WERI-Rb-1 (cell line): ENCODE data around the gene ANO2.
"Not testable (repeated sequence)": the region's sequence is repeated elsewhere in the genome, so short reads cannot be mapped to it uniquely, and the experiment has no call there.

Experiments used
- DNase-seq: peaks from one replicate; pipeline ENCODE4 v3.0.0-alpha.2; 2020
- H3K27ac ChIP-seq: fragments of 250-450 bp; sonication (Bioruptor Pico); 2 replicates; pipeline ENCODE4 v1.5.1; 2020; ENCODE audit warnings: mild to moderate bottlenecking, moderate library complexity
- H3K27me3 ChIP-seq: fragments of 250-450 bp; sonication (Bioruptor Pico); 2 replicates; pipeline ENCODE4 v1.5.1; 2021; ENCODE audit warnings: mild to moderate bottlenecking, low read depth, moderate library complexity; ENCODE audit not compliant: insufficient read depth, severe bottlenecking
- H3K36me3 ChIP-seq: fragments of 250-450 bp; sonication (Bioruptor Pico); 2 replicates; pipeline ENCODE4 v1.5.1; 2020; ENCODE audit warnings: mild to moderate bottlenecking, moderate library complexity
- H3K4me3 ChIP-seq: 2 replicates; pipeline ENCODE4 v1.5.1; 2011; ENCODE audit warnings: low read depth, mild to moderate bottlenecking, control low read depth, low read length
- H3K9me3 ChIP-seq: fragments of 250-450 bp; sonication (Bioruptor Pico); 2 replicates; pipeline ENCODE4 v1.5.1; 2021; ENCODE audit warnings: mild to moderate bottlenecking, moderate library complexity; ENCODE audit not compliant: severe bottlenecking
- TF ChIP-seq, protein P1 (sequence below): IDR thresholded peaks from 2 replicates; pipeline ENCODE4 v1.5.1; 2011; ENCODE audit warnings: low read depth, mild to moderate bottlenecking, control low read depth, inconsistent platforms, low read length

Gene ANO2

DNA sequence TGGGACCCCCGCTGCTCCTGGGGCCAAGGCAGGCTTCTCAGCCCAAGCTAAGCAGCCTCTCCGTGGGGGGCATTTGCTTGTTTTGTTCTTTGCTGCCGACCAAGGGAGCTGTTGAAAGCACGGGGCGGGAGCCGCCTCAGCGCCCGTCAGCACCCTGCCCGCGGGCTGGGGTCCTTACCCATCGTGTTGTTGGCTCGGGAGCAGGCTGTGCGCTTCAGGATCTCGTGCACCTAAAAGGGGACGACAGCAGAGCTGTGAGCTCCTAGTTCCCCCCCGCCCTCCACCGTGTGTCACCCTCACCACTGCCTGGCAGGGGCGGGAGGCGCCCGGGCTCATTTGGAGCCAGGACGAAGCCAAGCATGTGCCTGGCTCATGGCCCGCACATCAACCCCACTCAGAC lies 117.5 kb downstream of the ANO2 start:
- Histone ChIP-seq H3K9me3 (no peaks in the 10 kb centered on the region), H3K27ac (no peak overlapping the region), H3K4me3 (no peak overlapping the region), H3K36me3 (peaks cover 38% of the 10 kb centered on the region), H3K27me3 (no peaks in the 10 kb centered on the region)
- no peak for DNase-seq
- TF ChIP-seq, protein P1, sequence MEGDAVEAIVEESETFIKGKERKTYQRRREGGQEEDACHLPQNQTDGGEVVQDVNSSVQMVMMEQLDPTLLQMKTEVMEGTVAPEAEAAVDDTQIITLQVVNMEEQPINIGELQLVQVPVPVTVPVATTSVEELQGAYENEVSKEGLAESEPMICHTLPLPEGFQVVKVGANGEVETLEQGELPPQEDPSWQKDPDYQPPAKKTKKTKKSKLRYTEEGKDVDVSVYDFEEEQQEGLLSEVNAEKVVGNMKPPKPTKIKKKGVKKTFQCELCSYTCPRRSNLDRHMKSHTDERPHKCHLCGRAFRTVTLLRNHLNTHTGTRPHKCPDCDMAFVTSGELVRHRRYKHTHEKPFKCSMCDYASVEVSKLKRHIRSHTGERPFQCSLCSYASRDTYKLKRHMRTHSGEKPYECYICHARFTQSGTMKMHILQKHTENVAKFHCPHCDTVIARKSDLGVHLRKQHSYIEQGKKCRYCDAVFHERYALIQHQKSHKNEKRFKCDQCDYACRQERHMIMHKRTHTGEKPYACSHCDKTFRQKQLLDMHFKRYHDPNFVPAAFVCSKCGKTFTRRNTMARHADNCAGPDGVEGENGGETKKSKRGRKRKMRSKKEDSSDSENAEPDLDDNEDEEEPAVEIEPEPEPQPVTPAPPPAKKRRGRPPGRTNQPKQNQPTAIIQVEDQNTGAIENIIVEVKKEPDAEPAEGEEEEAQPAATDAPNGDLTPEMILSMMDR: no peak

GRCh38 chr12:5825761-5826160 lies 119.3 kb downstream of the ANO2 start:
- H3K4me3 ChIP-seq, H3K9me3 ChIP-seq, H3K27me3 ChIP-seq, H3K27ac ChIP-seq, DNase-seq: not testable (repeated sequence)
- peaks cover 29% of the 10 kb centered on the region for H3K36me3 ChIP-seq

DNA sequence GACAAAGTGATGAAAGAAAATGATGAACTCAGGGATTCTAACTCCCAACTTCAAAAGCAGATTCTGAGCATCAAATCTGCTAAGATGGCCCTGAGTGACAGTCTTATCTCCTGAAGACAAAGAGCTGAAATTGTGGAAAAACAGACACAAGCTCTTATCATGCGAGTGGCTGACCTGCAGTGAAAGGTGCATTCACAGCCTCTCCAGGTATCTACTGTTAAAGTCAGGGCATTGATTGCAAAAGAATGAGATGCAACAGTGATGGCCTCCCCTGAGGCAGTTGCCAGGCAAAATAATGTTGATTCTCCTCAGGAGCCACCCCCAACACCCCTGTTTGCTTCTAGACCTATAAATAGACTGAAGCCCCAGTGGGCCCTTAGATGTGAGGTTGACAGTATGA lies 126.2 kb downstream of the ANO2 start:
- not testable (repeated sequence) for H3K36me3 ChIP-seq, H3K9me3 ChIP-seq, H3K27ac ChIP-seq, DNase-seq, H3K27me3 ChIP-seq, H3K4me3 ChIP-seq

- Histone ChIP-seq H3K9me3 (peaks cover 8% of the 10 kb centered on the region), H3K4me3 (no peak overlapping the region), H3K27me3 (no peaks in the 10 kb centered on the region), H3K36me3 (no peaks in the 10 kb centered on the region; the same call in 1 of the 2 replicates), H3K27ac (no peak overlapping the region)
- DNase-seq: no peak
- TF ChIP-seq, protein P1: no peak
Measured at GRCh38 chr12:5817246-5817645, 127.8 kb downstream of the ANO2 start.

DNA sequence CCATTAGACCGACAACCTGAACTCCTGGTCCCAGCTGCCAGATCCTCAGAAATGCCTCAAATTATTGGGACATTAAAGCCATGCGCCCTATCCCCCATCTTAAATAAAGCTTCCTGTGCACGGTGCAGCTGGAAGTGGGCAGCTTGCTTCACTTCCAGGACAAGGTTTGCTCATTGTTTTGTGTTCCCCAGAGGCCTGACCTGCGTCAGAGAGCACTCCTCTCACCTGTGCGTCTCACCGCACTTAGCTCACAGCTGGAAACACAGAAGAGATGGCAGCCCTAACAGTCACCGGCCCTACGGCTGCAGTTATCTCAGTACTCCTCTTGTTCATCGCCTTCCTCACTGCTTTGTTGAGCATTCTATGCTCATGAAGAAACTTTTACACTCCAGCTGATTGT lies 135.5 kb downstream of the ANO2 start:
- TF ChIP-seq, protein P1: no peak

DNA sequence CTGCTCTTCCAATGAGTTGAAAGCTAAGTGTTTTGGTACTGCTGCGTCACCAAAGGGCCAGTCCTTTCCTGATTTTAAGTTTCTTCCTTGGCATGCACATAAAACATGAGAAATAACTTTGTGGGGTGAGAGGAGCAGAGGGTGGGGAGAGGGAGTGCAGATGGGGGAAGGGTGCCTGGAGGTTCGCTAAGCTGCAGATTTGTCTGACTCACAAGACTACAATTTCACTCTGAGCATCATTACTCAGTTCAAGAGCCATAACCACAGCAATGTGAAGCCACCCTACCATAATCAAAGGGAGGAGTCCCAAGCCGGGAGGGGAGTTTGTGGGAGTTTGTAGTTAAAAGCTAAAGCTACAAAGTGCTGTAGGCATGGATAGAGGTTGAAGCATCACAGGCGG lies 136.1 kb downstream of the ANO2 start:
- TF ChIP-seq, protein P1: no peak
- Histone ChIP-seq H3K9me3 (no peaks in the 10 kb centered on the region), H3K27ac (no peak overlapping the region), H3K36me3 (peaks cover 8% of the 10 kb centered on the region), H3K27me3 (no peaks in the 10 kb centered on the region), H3K4me3 (no peak overlapping the region)
- no peak for DNase-seq

More for the DNA sequence above, 135.5 kb downstream of the ANO2 start:
- H3K9me3 ChIP-seq: no peaks in the 10 kb centered on the region
- H3K27me3 ChIP-seq: no peaks in the 10 kb centered on the region
- no peak overlapping the region for H3K4me3 ChIP-seq
- no peak for DNase-seq
- peaks cover 8% of the 10 kb centered on the region for H3K36me3 ChIP-seq
- H3K27ac ChIP-seq: no peak overlapping the region

GRCh38 chr12:5807514-5808219 lies 137.4 kb downstream of the ANO2 start:
- no peak for DNase-seq
- H3K27ac ChIP-seq: no peak overlapping the region
- H3K4me3 ChIP-seq: no peak overlapping the region
- H3K36me3 ChIP-seq: peaks cover 8% of the 10 kb centered on the region
- H3K27me3 ChIP-seq: no peaks in the 10 kb centered on the region
- TF ChIP-seq, protein P1: no peak
- no peaks in the 10 kb centered on the region for H3K9me3 ChIP-seq
